NB4 (cell line): ENCODE results near the gene LMOD1.

Experiments
- TF ChIP-seq, protein P1 (sequence below): IDR thresholded peaks from 2 replicates; pipeline ENCODE4 v1.6.1; 2011; ENCODE audit warnings: low read depth, low read length
- TF ChIP-seq, protein P2 (sequence below): IDR thresholded peaks from one replicate; pipeline ENCODE4 v1.5.1; 2012; ENCODE audit warnings: low read depth, low read length

DNA sequence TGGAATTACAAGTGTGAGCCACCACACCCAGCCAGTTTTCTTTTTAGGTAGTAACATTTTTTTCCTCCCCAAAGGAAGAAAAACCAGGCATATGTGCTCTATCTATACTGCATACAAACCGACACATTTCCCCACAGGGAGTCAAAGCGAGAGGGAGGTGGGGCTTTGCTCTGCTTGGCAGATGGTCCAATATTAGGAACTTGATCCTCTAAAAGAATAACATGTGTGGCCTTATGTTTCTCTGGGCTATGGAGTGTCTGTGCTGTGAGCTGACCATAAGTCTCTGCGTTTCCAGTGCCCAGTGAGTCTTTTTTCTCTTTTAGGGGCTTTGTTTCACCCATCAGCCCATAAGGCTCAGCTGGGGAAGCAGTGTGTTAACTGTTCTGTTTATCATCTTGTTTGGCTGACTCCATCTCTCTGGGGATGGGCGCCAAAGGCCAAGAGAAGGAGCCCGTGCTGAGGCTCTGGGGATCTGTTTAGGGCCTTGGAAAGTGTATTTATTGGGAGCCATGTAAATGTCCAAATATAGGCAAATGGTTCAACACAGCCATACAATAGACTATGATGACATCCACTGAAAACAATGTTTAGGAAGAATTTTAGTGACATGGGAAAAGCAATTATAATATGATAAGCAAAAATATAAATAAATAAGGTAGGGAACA is 20.2 kb downstream of the LMOD1 start:
- TF ChIP-seq, protein P1, sequence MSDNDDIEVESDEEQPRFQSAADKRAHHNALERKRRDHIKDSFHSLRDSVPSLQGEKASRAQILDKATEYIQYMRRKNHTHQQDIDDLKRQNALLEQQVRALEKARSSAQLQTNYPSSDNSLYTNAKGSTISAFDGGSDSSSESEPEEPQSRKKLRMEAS: no peak
- TF ChIP-seq, protein P2, sequence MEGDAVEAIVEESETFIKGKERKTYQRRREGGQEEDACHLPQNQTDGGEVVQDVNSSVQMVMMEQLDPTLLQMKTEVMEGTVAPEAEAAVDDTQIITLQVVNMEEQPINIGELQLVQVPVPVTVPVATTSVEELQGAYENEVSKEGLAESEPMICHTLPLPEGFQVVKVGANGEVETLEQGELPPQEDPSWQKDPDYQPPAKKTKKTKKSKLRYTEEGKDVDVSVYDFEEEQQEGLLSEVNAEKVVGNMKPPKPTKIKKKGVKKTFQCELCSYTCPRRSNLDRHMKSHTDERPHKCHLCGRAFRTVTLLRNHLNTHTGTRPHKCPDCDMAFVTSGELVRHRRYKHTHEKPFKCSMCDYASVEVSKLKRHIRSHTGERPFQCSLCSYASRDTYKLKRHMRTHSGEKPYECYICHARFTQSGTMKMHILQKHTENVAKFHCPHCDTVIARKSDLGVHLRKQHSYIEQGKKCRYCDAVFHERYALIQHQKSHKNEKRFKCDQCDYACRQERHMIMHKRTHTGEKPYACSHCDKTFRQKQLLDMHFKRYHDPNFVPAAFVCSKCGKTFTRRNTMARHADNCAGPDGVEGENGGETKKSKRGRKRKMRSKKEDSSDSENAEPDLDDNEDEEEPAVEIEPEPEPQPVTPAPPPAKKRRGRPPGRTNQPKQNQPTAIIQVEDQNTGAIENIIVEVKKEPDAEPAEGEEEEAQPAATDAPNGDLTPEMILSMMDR: no peak
